Osteocyte (in vitro differentiated cells): ENCODE results near the gene RBM26. TPM values are rescaled to one million over a fixed set of nuclear protein-coding genes. Genes with fewer than 3 reads are reported as not detected.

Source experiments
- DNase-seq: peaks from one replicate; pipeline ENCODE4 v3.0.0; 2021; ENCODE audit warnings: mixed read lengths; ENCODE audit not compliant: unreplicated experiment; ENCODE audit errors: extremely low spot score
- H3K27ac Mint-ChIP-seq: one replicate; pipeline ENCODE4 v1.8.0; 2021; ENCODE audit warnings: mild to moderate bottlenecking, mixed read lengths; ENCODE audit not compliant: unreplicated experiment
- H3K27me3 Mint-ChIP-seq: one replicate; pipeline ENCODE4 v1.8.0; 2021; ENCODE audit warnings: mixed read lengths; ENCODE audit not compliant: unreplicated experiment
- H3K36me3 Mint-ChIP-seq: one replicate; pipeline ENCODE4 v1.8.0; 2021; ENCODE audit warnings: mixed read lengths; ENCODE audit not compliant: unreplicated experiment
- H3K4me1 Mint-ChIP-seq: one replicate; pipeline ENCODE4 v1.8.0; 2021; ENCODE audit warnings: mixed read lengths; ENCODE audit not compliant: unreplicated experiment
- H3K4me3 Mint-ChIP-seq: one replicate; pipeline ENCODE4 v1.8.0; 2021; ENCODE audit warnings: mild to moderate bottlenecking, moderate library complexity, mixed read lengths; ENCODE audit not compliant: unreplicated experiment
- H3K9me3 Mint-ChIP-seq: one replicate; pipeline ENCODE4 v1.8.0; 2021; ENCODE audit warnings: mixed read lengths; ENCODE audit not compliant: unreplicated experiment
- CTCF ChIP-seq: fragments of 200-600 bp; sonication (generic); IDR thresholded peaks from 2 replicates; pipeline ENCODE4 v1.5.0; 2021; ENCODE audit warnings: antibody characterized with exemption, mild to moderate bottlenecking, moderate library complexity
- total RNA-seq: library from RNA; stranded (reverse); gene quantifications from 2 replicates; pipeline ENCODE4 v1.2.1, GENCODE V29; 2021

RBM26 gene
- total RNA-seq, 1 donor from 2014 or later, result 38.3 TPM

- no peaks in the 10 kb centered on the region for H3K27me3 Mint-ChIP-seq
- H3K9me3 Mint-ChIP-seq, result peaks cover 6% of the 10 kb centered on the region
- no peak for DNase-seq
- H3K4me3 Mint-ChIP-seq, result no peak overlapping the region
- TF ChIP-seq CTCF, result no peak
- no peak overlapping the region for H3K27ac Mint-ChIP-seq
- peaks cover 9% of the 10 kb centered on the region for H3K4me1 Mint-ChIP-seq
- peaks cover 12% of the 10 kb centered on the region for H3K36me3 Mint-ChIP-seq
Measured at GRCh38 chr13:79382545-79383275, 23.3 kb downstream of the RBM26 start.

- Mint-ChIP-seq H3K9me3 (peaks cover 6% of the 10 kb centered on the region), H3K27me3 (no peaks in the 10 kb centered on the region), H3K4me1 (peaks cover 3% of the 10 kb centered on the region), H3K4me3 (no peak overlapping the region), H3K36me3 (peaks cover 15% of the 10 kb centered on the region), H3K27ac (no peak overlapping the region)
- no peak for TF ChIP-seq CTCF
- no peak for DNase-seq
Measured at GRCh38 chr13:79380997-79381396, 25.1 kb downstream of the RBM26 start.

GRCh38 chr13:79379274-79379673 is 26.8 kb downstream of the RBM26 start:
- Mint-ChIP-seq H3K4me3 (no peak overlapping the region), H3K27me3 (no peaks in the 10 kb centered on the region), H3K4me1 (no peaks in the 10 kb centered on the region), H3K27ac (no peak overlapping the region), H3K9me3 (peaks cover 6% of the 10 kb centered on the region), H3K36me3 (peaks cover 20% of the 10 kb centered on the region)
- no peak for DNase-seq
- no peak for TF ChIP-seq CTCF

DNA sequence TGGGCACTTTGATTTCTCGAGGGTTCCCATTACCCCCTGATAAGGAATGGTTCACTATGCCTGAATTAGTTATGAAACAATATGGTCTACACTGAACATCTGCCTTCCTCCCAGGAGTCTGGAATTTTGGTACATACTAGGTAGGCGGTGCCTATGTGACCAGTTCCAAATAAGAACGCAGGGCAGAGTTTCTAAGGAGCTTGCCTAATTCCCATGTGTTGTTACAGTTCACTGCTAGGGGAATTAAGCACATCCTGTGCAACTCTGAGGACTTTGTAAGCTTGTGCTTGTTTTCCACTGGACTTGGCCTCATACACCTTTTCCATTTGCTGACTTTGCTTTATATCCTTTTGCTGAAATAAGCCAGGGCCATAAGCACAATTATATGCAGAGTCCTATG is 29.2 kb downstream of the RBM26 start:
- TF ChIP-seq CTCF, result no peak
- DNase-seq, result no peak
- peaks cover 17% of the 10 kb centered on the region for H3K36me3 Mint-ChIP-seq
- no peak overlapping the region for H3K27ac Mint-ChIP-seq
- no peaks in the 10 kb centered on the region for H3K4me1 Mint-ChIP-seq
- H3K4me3 Mint-ChIP-seq, result no peak overlapping the region
- no peaks in the 10 kb centered on the region for H3K27me3 Mint-ChIP-seq
- no peaks in the 10 kb centered on the region for H3K9me3 Mint-ChIP-seq

DNA sequence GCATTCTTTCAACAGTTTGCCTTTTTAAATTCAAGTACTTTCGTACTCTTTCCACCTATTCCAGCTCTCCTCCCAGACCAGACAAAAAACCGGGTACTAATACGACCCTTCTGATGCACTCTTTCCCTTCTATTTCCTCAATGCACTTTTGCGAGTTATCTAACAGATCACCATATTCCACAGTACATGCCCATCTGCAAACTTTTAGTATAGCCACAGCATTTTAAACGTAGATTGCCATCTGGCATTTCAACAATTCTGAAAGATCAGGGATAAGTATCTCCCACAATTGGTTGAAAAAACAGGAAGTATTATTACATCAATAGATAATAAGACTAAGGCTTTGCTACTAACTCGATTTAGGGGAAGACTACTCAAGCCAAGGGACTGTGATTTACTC is 31.5 kb downstream of the RBM26 start:
- Mint-ChIP-seq H3K36me3 (peaks cover 35% of the 10 kb centered on the region), H3K9me3 (no peaks in the 10 kb centered on the region), H3K4me3 (no peak overlapping the region), H3K4me1 (no peaks in the 10 kb centered on the region), H3K27me3 (no peaks in the 10 kb centered on the region), H3K27ac (no peak overlapping the region)
- TF ChIP-seq CTCF, result no peak
- no peak for DNase-seq
